GM18526 (cell line): ENCODE results near the gene PLD3.

ENCODE experiments used
- POLR2A ChIP-seq: IDR thresholded peaks from 3 replicates; pipeline ENCODE4 v1.6.1; 2011; ENCODE audit not compliant: insufficient read length; ENCODE audit errors: extremely low read depth

PLD3 gene

GRCh38 chr19:40342644-40343311 lies 5.7 kb upstream of the PLD3 start:
- no peak for TF ChIP-seq POLR2A

- no peak for TF ChIP-seq POLR2A
These were observed 4.1 kb upstream of the PLD3 start for GRCh38 chr19:40344422-40344821.

DNA sequence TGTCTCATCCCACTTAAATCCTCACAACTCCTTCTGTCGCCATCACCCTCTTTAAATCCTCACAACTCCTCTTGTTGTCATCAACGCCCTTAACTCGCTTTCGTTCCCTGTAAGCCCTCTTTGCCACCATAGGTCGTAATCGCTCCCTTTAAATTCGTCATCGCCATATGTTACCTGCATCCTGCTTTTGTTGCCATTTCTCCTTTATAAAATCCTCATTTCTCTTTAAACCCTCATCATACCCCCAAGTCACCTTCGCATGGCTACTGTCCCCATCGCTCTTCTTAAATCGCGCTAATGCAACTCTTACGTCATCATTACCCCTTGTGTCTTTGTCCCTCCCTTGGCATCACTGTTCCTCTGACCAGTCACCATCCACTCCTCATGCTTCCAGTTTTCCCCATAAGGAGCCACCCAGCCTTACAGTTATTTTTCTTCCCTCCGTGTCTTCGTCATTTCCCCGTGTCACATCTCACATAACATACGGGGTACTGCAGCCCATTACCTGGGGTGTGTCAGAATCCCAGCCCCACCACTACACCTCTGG lies 539 bp downstream of the PLD3 start:
- TF ChIP-seq POLR2A: no peak

DNA sequence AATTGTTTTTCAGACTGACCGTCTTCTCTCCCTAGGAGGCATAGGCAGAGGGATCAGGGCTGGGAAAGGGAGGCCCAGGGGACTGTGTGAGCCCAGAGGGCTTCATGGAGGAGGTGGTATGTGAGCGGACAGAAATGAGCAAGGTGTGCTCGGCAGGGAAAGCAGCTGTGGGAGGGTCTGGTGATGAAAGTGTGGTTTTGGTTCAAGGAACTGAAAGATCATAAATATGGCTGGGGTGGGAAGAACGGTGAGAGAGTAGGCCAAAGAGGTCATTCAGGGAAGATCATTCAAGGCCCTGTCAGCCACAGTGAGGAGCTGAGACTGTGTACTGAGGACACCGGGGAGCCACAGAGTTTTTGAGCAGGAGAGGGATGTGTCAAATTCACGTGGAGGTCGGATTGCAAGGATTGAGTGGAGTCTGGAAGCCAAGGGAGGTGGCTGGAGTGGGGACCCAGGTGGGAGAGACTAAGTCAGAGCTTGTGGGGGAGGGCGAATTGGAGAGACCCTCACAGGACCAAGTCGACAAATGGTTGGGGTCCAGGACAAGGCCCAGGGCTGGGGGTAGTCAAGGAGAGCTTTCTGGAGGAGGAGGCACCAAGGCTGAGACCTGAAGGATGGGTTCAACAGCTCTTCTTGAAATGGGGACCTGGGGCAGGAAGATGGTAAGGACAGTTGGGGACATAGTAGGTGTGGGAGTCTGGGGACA lies 7.6 kb downstream of the PLD3 start:
- no peak for TF ChIP-seq POLR2A

GRCh38 chr19:40356681-40357595 lies 8.4 kb downstream of the PLD3 start:
- TF ChIP-seq POLR2A: no peak

DNA sequence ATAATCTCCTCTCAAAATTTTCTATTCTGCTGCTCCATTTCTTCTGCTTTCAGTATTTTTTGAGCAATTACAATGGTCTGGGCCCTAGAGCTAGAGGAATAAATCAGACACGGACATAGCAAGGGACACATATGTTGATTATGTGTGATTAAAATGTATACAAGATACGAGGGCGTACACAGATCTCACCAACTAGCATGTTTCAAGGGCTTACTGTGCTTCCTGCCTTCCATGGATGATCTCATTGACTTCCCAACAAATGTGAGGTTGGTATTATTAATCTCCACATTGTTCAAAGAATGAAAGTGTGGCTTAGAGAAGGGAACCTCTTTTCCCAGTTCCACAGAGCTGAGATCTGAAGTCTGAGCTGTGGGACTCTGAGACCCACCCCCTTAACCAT lies 9.1 kb downstream of the PLD3 start:
- TF ChIP-seq POLR2A: no peak

GRCh38 chr19:40358773-40359172 lies 10.3 kb downstream of the PLD3 start:
- TF ChIP-seq POLR2A: no peak

- no peak for TF ChIP-seq POLR2A
These were observed 11.7 kb downstream of the PLD3 start for GRCh38 chr19:40360020-40360707.

GRCh38 chr19:40360708-40361241 lies 12.3 kb downstream of the PLD3 start:
- no peak for TF ChIP-seq POLR2A

DNA sequence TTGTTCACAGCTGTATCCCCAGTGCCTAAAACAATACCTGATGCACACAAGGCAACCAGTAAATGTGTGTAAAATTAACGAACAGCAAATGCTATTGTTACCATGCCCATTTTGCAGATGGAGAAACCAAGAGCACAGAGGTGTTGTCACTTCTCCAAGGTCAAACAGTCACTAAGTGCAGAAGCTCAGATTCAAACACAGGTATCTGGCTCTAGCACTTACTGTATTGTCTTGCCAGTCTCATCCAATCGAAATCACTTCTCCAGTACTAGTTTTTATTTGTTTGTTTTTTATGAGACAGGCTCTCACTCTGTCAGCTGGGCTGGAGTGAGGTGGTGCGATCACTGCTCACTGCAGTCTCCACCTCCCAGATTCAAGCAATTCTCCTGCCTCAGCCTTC lies 13.7 kb downstream of the PLD3 start:
- TF ChIP-seq POLR2A: no peak

DNA sequence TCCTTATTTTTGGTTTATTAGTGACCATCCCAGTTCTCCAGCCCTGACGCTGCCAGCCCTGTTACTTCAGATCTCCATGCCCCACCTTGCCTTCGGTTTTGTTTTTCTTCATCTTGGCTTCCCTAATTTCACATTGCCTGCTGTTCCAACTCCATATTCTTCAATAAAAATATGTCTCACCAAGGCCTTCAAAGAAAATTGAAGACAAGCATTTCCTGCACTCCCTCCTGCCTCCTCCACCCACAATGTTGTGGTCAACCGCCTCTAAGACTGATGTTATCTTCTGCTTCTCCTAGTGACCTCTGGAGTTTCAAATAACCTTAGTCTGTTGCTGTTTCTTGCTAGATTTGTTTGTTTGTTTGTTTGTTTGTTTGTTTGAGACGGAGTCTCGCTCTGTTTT lies 14.6 kb downstream of the PLD3 start:
- no peak for TF ChIP-seq POLR2A

- TF ChIP-seq POLR2A: no peak
These were observed 16.5 kb downstream of the PLD3 start for GRCh38 chr19:40365010-40365409.

DNA sequence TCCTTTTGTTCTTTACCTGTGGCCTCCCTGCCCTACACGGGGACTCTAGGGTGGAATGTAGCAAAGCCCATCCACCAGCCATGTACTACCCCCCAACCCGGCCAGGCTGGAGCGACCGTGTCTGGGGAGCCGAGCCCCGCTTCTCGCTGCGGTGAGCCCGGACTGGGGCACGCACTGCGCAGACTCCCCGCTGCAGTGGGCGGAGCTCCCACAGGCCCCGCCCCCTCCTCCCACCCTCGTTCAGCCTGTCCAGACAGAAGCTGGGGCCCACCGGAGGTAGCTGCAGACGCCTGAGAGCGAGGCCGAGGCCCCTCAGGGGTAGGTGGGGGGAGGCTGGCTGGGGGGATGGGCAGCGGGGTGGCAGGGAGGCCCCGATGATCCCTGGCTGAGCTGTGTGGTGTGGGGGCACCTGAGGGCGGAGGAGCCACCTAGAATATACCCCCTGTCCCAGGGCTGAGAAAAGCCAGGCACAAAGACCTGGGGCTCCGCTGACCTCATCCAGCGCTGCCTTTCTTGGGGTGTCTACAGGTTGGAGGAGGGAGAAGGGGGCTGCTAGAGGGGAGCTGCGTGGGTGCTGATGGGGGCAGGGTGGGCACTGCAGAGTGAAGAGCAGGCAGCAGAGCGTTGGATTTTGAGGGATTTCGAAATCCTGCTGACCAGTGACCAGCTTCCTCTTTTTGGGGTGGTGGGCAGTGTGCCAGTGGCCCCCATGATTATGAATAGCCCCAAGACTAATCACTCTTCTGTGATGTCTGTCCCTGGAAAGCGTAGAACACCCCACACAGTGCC lies 17.3 kb downstream of the PLD3 start:
- TF ChIP-seq POLR2A: peak; percentile 65
